GM12878 (cell line): Measurements from ENCODE around the gene PRKCD. TPM values are rescaled to one million over a fixed set of nuclear protein-coding genes. Genes with fewer than 3 reads are reported as not detected.

Experiments used
- ATAC-seq: fragments of 200-7000 bp; cut with Tn5 transposase; 3 replicates; pipeline ENCODE4 v1.9.1; 2020; ENCODE audit warnings: mild to moderate bottlenecking, moderate library complexity
- BruUV-seq: library from RNA; stranded (reverse); fragments of 400-500 nt; replicated peaks from 2 replicates; lab custom pipeline; 2021; lab: Mats Ljungman, UMichigan
- CTCF ChIA-PET: fragments of 300-600 bp; sonication (Branson Sonifier 250); formaldehyde crosslinking; extraction: SDS; loops from one replicate; lab custom pipeline; 2021; ENCODE audit warnings: inconsistent platforms; lab: Yijun Ruan, JAX
- POLR2A ChIA-PET: fragments of 350-600 bp; formaldehyde crosslinking; extraction: SDS; loops from one replicate; lab custom pipeline; 2021; ENCODE audit warnings: inconsistent platforms; lab: Charles Lee
- RAD21 ChIA-PET: fragments of 300-600 bp; sonication (Branson Sonifier 250); formaldehyde crosslinking; loops from one replicate; lab custom pipeline; 2023; ENCODE audit warnings: antibody characterized with exemption; ENCODE audit not compliant: unreplicated experiment; lab: Charles Lee
- SMC1A ChIA-PET: fragments of 300-600 bp; sonication (Branson Sonifier 250); formaldehyde crosslinking; loops from one replicate; lab custom pipeline; 2023; ENCODE audit not compliant: unreplicated experiment, uncharacterized antibody; lab: Charles Lee
- DNase-seq: peaks from one replicate; pipeline ENCODE4 v3.0.0-alpha.2; 2011; ENCODE audit warnings: low read depth, low spot score
- FAIRE-seq: peaks from 3 replicates; lab custom pipeline; 2011; peaks lifted over from hg19 to GRCh38; lab: Jason Lieb, UNC
- H2AFZ ChIP-seq: 2 replicates; pipeline ENCODE4 v1.6.0; 2011; ENCODE audit warnings: low read depth, low read length, control low read depth; ENCODE audit not compliant: control insufficient read depth
- H3K27ac ChIP-seq: 2 replicates; pipeline ENCODE4 v1.5.1; 2011; ENCODE audit warnings: control low read depth; ENCODE audit not compliant: control insufficient read depth, insufficient read depth
- H3K27me3 ChIP-seq, 2 experiments: replicated peaks in 1 of 2; 2 replicates each; pipeline versions ENCODE4 v1.6.0 to v1.6.1; 2011; ENCODE audit warnings: low read length in 1 of 2; ENCODE audit not compliant: control insufficient read depth in 2 of 2, insufficient read depth in 2 of 2
- H3K36me3 ChIP-seq, 2 experiments: 2 replicates each; pipeline ENCODE4 v1.5.1; 2011; ENCODE audit warnings: low read length in 1 of 2; ENCODE audit not compliant: control insufficient read depth in 2 of 2, insufficient read depth in 2 of 2
- H3K4me1 ChIP-seq: 2 replicates; pipeline ENCODE4 v1.6.1; 2011; ENCODE audit warnings: mild to moderate bottlenecking, low read length, moderate library complexity, mixed read lengths; ENCODE audit not compliant: control insufficient read depth, insufficient read depth
- H3K4me2 ChIP-seq: 2 replicates; pipeline ENCODE4 v1.6.0; 2011; ENCODE audit warnings: control low read depth; ENCODE audit not compliant: control insufficient read depth, insufficient read depth
- H3K4me3 ChIP-seq: fragments of 200-600 bp; sonication (generic); 2 replicates; pipeline ENCODE4 v1.5.1; 2016
- H3K79me2 ChIP-seq: 2 replicates; pipeline ENCODE4 v1.6.0; 2011; ENCODE audit warnings: low read length; ENCODE audit not compliant: control insufficient read depth, insufficient read depth
- H3K9ac ChIP-seq: 2 replicates; pipeline ENCODE4 v1.8.0; 2011; ENCODE audit warnings: low read length, control low read depth, mixed read lengths; ENCODE audit not compliant: control insufficient read depth, insufficient read depth
- H3K9me3 ChIP-seq: replicated peaks from 3 replicates; pipeline ENCODE4 v1.5.1; 2011; ENCODE audit warnings: mild to moderate bottlenecking, low read length; ENCODE audit not compliant: control insufficient read depth, insufficient read depth
- H4K20me1 ChIP-seq: 2 replicates; pipeline ENCODE4 v1.6.0; 2011; ENCODE audit not compliant: control insufficient read depth, insufficient read depth
- BACH1 ChIP-seq: fragments of 450-650 bp; IDR thresholded peaks from 2 replicates; pipeline ENCODE4 v1.6.1; 2017; ENCODE audit warnings: mild to moderate bottlenecking, borderline replicate concordance
- BRCA1 ChIP-seq: IDR thresholded peaks from 2 replicates; pipeline ENCODE4 v1.6.1; 2011; ENCODE audit warnings: low read depth, low read length, improper control_type of control experiment
- CHD4 ChIP-seq: fragments of 200-600 bp; sonication (generic); IDR thresholded peaks from 2 replicates; pipeline ENCODE4 v1.6.1; 2016; ENCODE audit warnings: mild to moderate bottlenecking
- CREB1 ChIP-seq: IDR thresholded peaks from 2 replicates; pipeline ENCODE4 v1.6.1; 2012; ENCODE audit warnings: low read depth, mild to moderate bottlenecking, inconsistent platforms
- CREM ChIP-seq: IDR thresholded peaks from 2 replicates; pipeline ENCODE4 v1.6.1; 2014; ENCODE audit warnings: antibody characterized with exemption, low read depth
- EED ChIP-seq: sonication (generic); IDR thresholded peaks from 2 replicates; pipeline ENCODE4 v1.6.1; 2016; ENCODE audit warnings: antibody characterized with exemption, low read depth
- ELK1 ChIP-seq: IDR thresholded peaks from 2 replicates; pipeline ENCODE4 v1.6.1; 2012; ENCODE audit warnings: low read depth, low read length, improper control_type of control experiment
- EZH2 ChIP-seq: IDR thresholded peaks from 2 replicates; pipeline ENCODE4 v1.6.1; 2012; ENCODE audit warnings: low read depth, mild to moderate bottlenecking, control low read depth, inconsistent platforms, low read length, borderline replicate concordance; ENCODE audit not compliant: control insufficient read depth
- GATAD2B ChIP-seq: fragments of 450-650 bp; conservative IDR thresholded peaks from 2 replicates; pipeline ENCODE4 v1.6.1; 2017; ENCODE audit warnings: low read depth, mild to moderate bottlenecking, moderate library complexity
- HDAC6 ChIP-seq: fragments of 200-600 bp; sonication (generic); IDR thresholded peaks from one replicate; pipeline ENCODE4 v1.8.0; 2017; ENCODE audit warnings: antibody characterized with exemption; ENCODE audit not compliant: unreplicated experiment
- HDGF ChIP-seq: fragments of 450-650 bp; IDR thresholded peaks from 2 replicates; pipeline ENCODE4 v1.6.1; 2016; ENCODE audit warnings: antibody characterized with exemption
- LARP7 ChIP-seq: fragments of 450-650 bp; IDR thresholded peaks from 2 replicates; pipeline ENCODE4 v1.6.1; 2017; ENCODE audit warnings: mild to moderate bottlenecking
- MLLT1 ChIP-seq: fragments of 450-650 bp; IDR thresholded peaks from 2 replicates; pipeline ENCODE4 v1.6.1; 2016; ENCODE audit warnings: mild to moderate bottlenecking
- NBN ChIP-seq: fragments of 450-650 bp; IDR thresholded peaks from 2 replicates; pipeline ENCODE4 v1.6.1; 2016
- NR2F1 ChIP-seq: fragments of 450-650 bp; conservative IDR thresholded peaks from 2 replicates; pipeline ENCODE4 v1.6.1; 2017; ENCODE audit warnings: mild to moderate bottlenecking
- PAX8 ChIP-seq: fragments of 450-650 bp; IDR thresholded peaks from 2 replicates; pipeline ENCODE4 v1.6.1; 2017; ENCODE audit warnings: mild to moderate bottlenecking, moderate library complexity
- POLR2A ChIP-seq: IDR thresholded peaks from 2 replicates; pipeline ENCODE4 v1.6.1; 2011; ENCODE audit warnings: low read depth, mild to moderate bottlenecking, low read length
- POLR2AphosphoS5 ChIP-seq: IDR thresholded peaks from 2 replicates; pipeline ENCODE4 v1.6.1; 2011; ENCODE audit warnings: mild to moderate bottlenecking, low read length, inconsistent platforms
- RB1 ChIP-seq: fragments of 450-650 bp; formaldehyde crosslinking; IDR thresholded peaks from 2 replicates; pipeline ENCODE4 v1.6.1; 2017; ENCODE audit warnings: mild to moderate bottlenecking, borderline replicate concordance
- RUNX3 ChIP-seq: IDR thresholded peaks from 2 replicates; pipeline ENCODE4 v1.6.1; 2012; ENCODE audit warnings: low read length, inconsistent platforms
- SP1 ChIP-seq: IDR thresholded peaks from one replicate; pipeline ENCODE4 v1.6.1; 2011; ENCODE audit warnings: low read depth, low read length
- SPI1 ChIP-seq: IDR thresholded peaks from 2 replicates; pipeline ENCODE4 v1.6.1; 2011; ENCODE audit warnings: low read depth, mild to moderate bottlenecking, low read length, moderate library complexity, borderline replicate concordance; ENCODE audit not compliant: insufficient read depth
- STAT3 ChIP-seq: IDR thresholded peaks from 2 replicates; pipeline ENCODE4 v1.6.1; 2011; ENCODE audit warnings: low read depth, low read length, improper control_type of control experiment
- ZBED1 ChIP-seq: IDR thresholded peaks from 2 replicates; pipeline ENCODE4 v1.6.1; 2016; ENCODE audit warnings: borderline replicate concordance
- ZNF24 ChIP-seq: fragments of 450-650 bp; IDR thresholded peaks from 2 replicates; pipeline ENCODE4 v1.6.1; 2017; ENCODE audit warnings: antibody characterized with exemption, mild to moderate bottlenecking
- ZSCAN29 ChIP-seq: fragments of 450-650 bp; IDR thresholded peaks from 2 replicates; pipeline ENCODE4 v1.6.1; 2017; ENCODE audit warnings: mild to moderate bottlenecking, moderate library complexity
- ZZZ3 ChIP-seq: IDR thresholded peaks from 2 replicates; pipeline ENCODE4 v1.6.1; 2011; ENCODE audit warnings: low read depth; ENCODE audit not compliant: control insufficient read depth, insufficient read length
- WGBS: methylation state at CpG from one replicate; pipeline ENCODE4 v1.1.6; 2016; ENCODE audit warnings: low lambda C conversion rate; ENCODE audit not compliant: insufficient replicate concordance, insufficient coverage; ENCODE audit errors: missing lambda C conversion rate; 5-methylcytosine and 5-hydroxymethylcytosine counted together
- in situ Hi-C: fragments of 300-500 bp; cut with MboI; formaldehyde crosslinking; loops from 9 replicates; pipeline ENCODE4 v1.14.3; 2018; ENCODE audit warnings: mixed read lengths
- intact Hi-C: fragments of 100-400 bp; cut with micrococcal nuclease; formaldehyde crosslinking; loops from one replicate; pipeline ENCODE4 v1.14.2; 2022; ENCODE audit not compliant: unreplicated experiment
- polyA plus RNA-seq, 11 experiments: library from polyadenylated mRNA; depleted of rRNA in 4 of 11; unstranded in 6 of 11; stranded (reverse) in 5 of 11; fragments of >200 nt; fragmentation: Nextera tagmentation in 4 of 11; fragmentation: Illumina TruSeq in 1 of 11; extraction: Ambion mirVana in 4 of 11; extraction: Trizol in 1 of 11; gene quantifications; 1 replicate in 1 of 11; 2 replicates in 10 of 11; pipeline versions ENCODE4 v1.2.1 to v1.2.3, GENCODE V29; 2011 to 2016; ENCODE audit warnings: inconsistent platforms in 2 of 11, missing spikeins in 2 of 11, low read depth in 1 of 11
- total RNA-seq, 4 experiments: library from RNA; depleted of rRNA in 3 of 4; stranded (reverse); fragments of >200 nt in 3 of 4; fragmentation: Illumina TruSeq in 1 of 4; extraction: Trizol in 1 of 4; gene quantifications; 2 replicates each; pipeline versions ENCODE4 v1.2.1 to v1.2.3, GENCODE V29; 2013 to 2021

PRKCD gene
- total and polyA plus RNA-seq, 10 of the 15 experiments (the other 5 are each of a cell fraction or from before 2014, with no cell fraction given): 10.0 to 114 (median 42.4) TPM

DNA sequence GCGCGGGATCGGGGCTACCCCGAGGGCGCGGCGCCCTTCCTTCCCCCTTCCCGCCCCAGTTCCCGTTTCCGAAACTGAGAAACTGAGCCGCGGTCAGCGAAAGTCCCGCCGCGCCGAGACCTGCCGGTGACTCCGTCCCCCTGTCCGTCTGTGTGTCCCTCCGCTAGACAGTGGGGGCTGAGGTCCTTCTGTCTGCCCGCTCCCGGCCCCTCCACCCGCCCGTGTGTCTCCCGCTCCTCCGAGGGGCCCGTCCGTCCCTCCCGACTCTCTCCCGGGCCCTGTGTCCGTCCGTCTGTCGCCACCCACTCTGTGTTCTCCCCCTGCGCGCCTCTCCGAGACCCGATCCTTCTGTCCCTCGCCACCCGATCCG is 426 bp downstream of the PRKCD start:
- in situ Hi-C loops (no loop called here), intact Hi-C loops (loop anchor here (2.0 to 5.0 kb wide), 2 partner anchors 31 to 624 kb away; partner anchors contain the start of genes RFT1 and UQCC5)
- H3K9me3 ChIP-seq: no peaks in the 10 kb centered on the region
- peaks cover under 1 to 8% of the 10 kb centered on the region in 2 experiments for H3K36me3 ChIP-seq
- H3K27me3 ChIP-seq: no peaks in the 10 kb centered on the region; a peak in 1 of 4 replicates
- peak overlapping the region; percentile 90 for H3K9ac ChIP-seq
- WGBS: 0% methylated on average over 27 of the region's 41 CpGs
- CTCF ChIA-PET: interaction anchor here (0.6 to 4.2 kb wide), 6 partner anchors 8 to 34 kb away, joined by 3 to 45 read pairs (median 12); no protein-coding TSS in a partner anchor
- SMC1A ChIA-PET: interaction anchor here (1.2 to 2.1 kb wide), 5 partner anchors 8 to 34 kb away, joined by 5 to 13 read pairs (median 6); no protein-coding TSS in a partner anchor
- ATAC-seq: peak; percentile 0; the same call in 1 of the 3 replicates
- peak overlapping the region; percentile 51; the same call in 1 of the 2 replicates for H3K4me2 ChIP-seq
- no peak overlapping the region for H2AFZ ChIP-seq
- peaks cover 64% of the 10 kb centered on the region for H3K79me2 ChIP-seq
- RAD21 ChIA-PET: interaction anchor here (1.4 to 1.5 kb wide), 3 partner anchors 8 to 27 kb away, joined by 7 to 12 read pairs (median 10); no protein-coding TSS in a partner anchor
- DNase-seq: no peak
- POLR2A ChIA-PET: interaction anchor here (1.2 to 3.6 kb wide), 6 partner anchors 9 to 35 kb away, joined by 5 to 32 read pairs (median 11); no protein-coding TSS in a partner anchor
- H3K4me3 ChIP-seq: peak overlapping the region; percentile 97
- no TSS peak for BruUV-seq
- FAIRE-seq: no peak
- peak overlapping the region; percentile 92 for H3K27ac ChIP-seq
- H3K4me1 ChIP-seq: peaks cover 51% of the 10 kb centered on the region
- peaks cover 17% of the 10 kb centered on the region for H4K20me1 ChIP-seq
- TF ChIP-seq POLR2A: 0 out of 2 replicates have a peak, but pooled peaks have one; percentile 42
- peak; percentile 60; the same call in 1 of the 2 replicates for TF ChIP-seq SPI1
- no peak for TF ChIP-seq PAX8
- TF ChIP-seq BRCA1: no peak
- 0 out of 2 replicates have a peak, but pooled peaks have one; percentile 21 for TF ChIP-seq CREM
- TF ChIP-seq NBN: peak; percentile 37
- no peak for TF ChIP-seq CHD4
- TF ChIP-seq RB1: peak; percentile 26; the same call in 1 of the 2 replicates
- 0 out of 2 replicates have a peak, but pooled peaks have one; percentile 3 for TF ChIP-seq CREB1
- TF ChIP-seq MLLT1: peak; percentile 17
- TF ChIP-seq STAT3: no peak
- peak; percentile 35; the same call in 1 of the 2 replicates for TF ChIP-seq POLR2AphosphoS5
- peak; percentile 13; the same call in 1 of the 2 replicates for TF ChIP-seq LARP7
- no peak for TF ChIP-seq ZZZ3
- TF ChIP-seq RUNX3: peak; percentile 54
- TF ChIP-seq GATAD2B: peak; percentile 25; the same call in 1 of the 2 replicates
- peak; percentile 54; the same call in 1 of the 2 replicates for TF ChIP-seq HDGF
- TF ChIP-seq EED: peak; percentile 54; the same call in 1 of the 2 replicates
- TF ChIP-seq ZNF24: no peak
- TF ChIP-seq EZH2: no peak
- TF ChIP-seq SP1: no peak
- no peak for TF ChIP-seq ZSCAN29
- no peak for TF ChIP-seq ZBED1
- peak; percentile 58; the same call in 1 of the 2 replicates for TF ChIP-seq BACH1
- no peak for TF ChIP-seq ELK1
- 0 out of 2 replicates have a peak, but pooled peaks have one; percentile 9 for TF ChIP-seq NR2F1
- no peak for TF ChIP-seq HDAC6
